K562 (cell line): ENCODE results near the gene EFHC1. TPM values are rescaled to one million over a fixed set of nuclear protein-coding genes. Genes with fewer than 3 reads are reported as not detected.

ENCODE experiments used
- ETV6 ChIP-seq, 3 experiments: fragments of 150-350 bp in 1 of 3; sonication (generic) in 1 of 3; formaldehyde crosslinking in 1 of 3; IDR thresholded peaks; 2 replicates each; pipeline versions ENCODE4 v1.6.1 to v1.8.0; 2014 to 2022; ENCODE audit warnings: borderline replicate concordance in 2 of 3, low read depth in 2 of 3, antibody characterized with exemption in 1 of 3, low read length in 1 of 3, mild to moderate bottlenecking in 1 of 3, missing genetic modification reagents in 1 of 3
- HDGF ChIP-seq: fragments of 450-650 bp; IDR thresholded peaks from 2 replicates; pipeline ENCODE4 v1.6.1; 2016
- KHSRP ChIP-seq: fragments of 450-650 bp; IDR thresholded peaks from 2 replicates; pipeline ENCODE4 v1.6.1; 2017
- MAFF ChIP-seq: IDR thresholded peaks from 2 replicates; pipeline ENCODE4 v1.6.1; 2012; ENCODE audit warnings: low read length, improper control_type of control experiment
- MAX ChIP-seq: sonication (generic); formaldehyde crosslinking; IDR thresholded peaks from 2 replicates; pipeline ENCODE4 v1.9.0; 2022; ENCODE audit warnings: mild to moderate bottlenecking, missing genetic modification reagents
- MEF2D ChIP-seq: conservative IDR thresholded peaks from 2 replicates; pipeline ENCODE4 v1.6.1; 2016; ENCODE audit warnings: low read depth, missing genetic modification characterization, missing compliant biosample characterization
- MGA ChIP-seq: fragments of 450-650 bp; IDR thresholded peaks from 2 replicates; pipeline ENCODE4 v1.6.1; 2016; ENCODE audit warnings: mild to moderate bottlenecking, moderate library complexity
- NCOA2 ChIP-seq, 2 experiments: fragments of 450-650 bp; IDR thresholded peaks; 2 replicates each; pipeline ENCODE4 v1.6.1; 2018; ENCODE audit warnings: mild to moderate bottlenecking in 2 of 2, moderate library complexity in 1 of 2; ENCODE audit not compliant: partially characterized antibody in 2 of 2
- POLR2B ChIP-seq: fragments of 450-650 bp; IDR thresholded peaks from 2 replicates; pipeline ENCODE4 v1.6.1; 2018; ENCODE audit warnings: low read depth; ENCODE audit not compliant: partially characterized antibody
- SMARCE1 ChIP-seq: fragments of 450-650 bp; IDR thresholded peaks from 2 replicates; pipeline ENCODE4 v1.7.1; 2016; ENCODE audit warnings: mild to moderate bottlenecking
- TSHZ1 ChIP-seq: fragments of 250-450 bp; sonication (Bioruptor Pico); IDR thresholded peaks from 2 replicates; pipeline ENCODE4 v1.4.0; 2020; ENCODE audit warnings: mild to moderate bottlenecking, moderate library complexity
- ZNF347 ChIP-seq: fragments of 450-650 bp; formaldehyde crosslinking; IDR thresholded peaks from 2 replicates; pipeline ENCODE4 v1.4.0; 2020; ENCODE audit warnings: low read depth, mild to moderate bottlenecking, moderate library complexity
- ZNF76 ChIP-seq: fragments of 250-450 bp; sonication (Bioruptor Pico); IDR thresholded peaks from 2 replicates; pipeline ENCODE4 v1.4.0; 2020; ENCODE audit warnings: mild to moderate bottlenecking, moderate library complexity, borderline replicate concordance
- ZNF764 ChIP-seq: fragments of 250-450 bp; sonication (Bioruptor Pico); IDR thresholded peaks from 2 replicates; pipeline ENCODE4 v1.4.0; 2020; ENCODE audit warnings: low read depth, mild to moderate bottlenecking, moderate library complexity
- polyA plus RNA-seq, 8 experiments: library from polyadenylated mRNA; depleted of rRNA in 4 of 8; stranded (reverse) in 5 of 8; unstranded in 3 of 8; fragments of >200 nt; fragmentation: Nextera tagmentation in 2 of 8; fragmentation: Illumina TruSeq in 1 of 8; extraction: Ambion mirVana in 2 of 8; extraction: Trizol in 1 of 8; gene quantifications; 2 replicates each; pipeline versions ENCODE4 v1.2.1 to v1.2.3, GENCODE V29; 2011 to 2014; ENCODE audit warnings: inconsistent platforms in 1 of 8, missing spikeins in 1 of 8
- total RNA-seq, 7 experiments: library from RNA; depleted of rRNA in 6 of 7; stranded (reverse); fragments of >200 nt in 6 of 7; fragmentation: Illumina TruSeq in 2 of 7; extraction: Trizol in 2 of 7; gene quantifications; 2 replicates each; pipeline versions ENCODE4 v1.2.1 to v1.2.3, GENCODE V29; 2011 to 2021; ENCODE audit warnings: low replicate concordance in 1 of 7

The EFHC1 gene
- total and polyA plus RNA-seq, 9 of the 15 experiments (the other 6 are each of a cell fraction or from before 2014, with no cell fraction given) = 9.5 to 31.0 (median 14.9) TPM

GRCh38 chr6:52417675-52418111 is 2.4 kb upstream of the EFHC1 start (continued):
- TF ChIP-seq MGA (peak; percentile 5; the same call in 1 of the 2 replicates), MAFF (peak; percentile 88), ETV6 (IDR thresholded peaks at IDR 0.05; ENCODE audit: borderline replicate concordance in 1 of 2, low read depth in 2 of 2, low read length in 1 of 2) (no peak), ETV6 (CRISPR knock-in tag; IDR thresholded peaks at IDR 0.05; ENCODE audit: borderline replicate concordance) (no peak), SMARCE1 (peak; percentile 73; the same call in 1 of the 2 replicates), TSHZ1 (CRISPR knock-in tag) (no peak), ZNF347 (no peak), NCOA2 (IDR thresholded peaks at IDR 0.05; ENCODE audit: partially characterized antibody in 2 of 2) (no peak), ZNF764 (CRISPR knock-in tag) (no peak), MEF2D (peak; percentile 75; the same call in 1 of the 2 replicates), MAX (CRISPR knock-in tag) (no peak), KHSRP (no peak), POLR2B (no peak), ZNF76 (CRISPR knock-in tag) (no peak), HDGF (no peak)
